Measurements from ENCODE around the gene RRAD.

RRAD gene

GRCh38 chr16:66916518-66916917 lies 8.8 kb downstream of the RRAD start:
- no peak for TF ChIP-seq CTCF (IDR thresholded peaks at IDR 0.05; ENCODE audit: extremely low read depth, insufficient read depth, missing control alignments)
- in situ Hi-C loops (cut with MboI; ENCODE audit: low pct_unique_long_range_greater_than_20kb, low sequenced_read_pairs, unreplicated experiment) = no loop called here

GRCh38 chr16:66915041-66915440 lies 10.3 kb downstream of the RRAD start:
- in situ Hi-C loops (cut with MboI; ENCODE audit: low pct_unique_long_range_greater_than_20kb, low sequenced_read_pairs, unreplicated experiment) = no loop called here
- no peak for DNase-seq (ENCODE audit: low spot score)
- no peak for TF ChIP-seq CTCF (IDR thresholded peaks at IDR 0.05; ENCODE audit: extremely low read depth, insufficient read depth, missing control alignments)

More at GRCh38 chr16:66916518-66916917, 8.8 kb downstream of the RRAD start:
- DNase-seq (ENCODE audit: low spot score) = no peak

- DNase-seq (ENCODE audit: low spot score) = no peak
- no peak for TF ChIP-seq CTCF (IDR thresholded peaks at IDR 0.05; ENCODE audit: extremely low read depth, insufficient read depth, missing control alignments)
- in situ Hi-C loops (cut with MboI; ENCODE audit: low pct_unique_long_range_greater_than_20kb, low sequenced_read_pairs, unreplicated experiment) = no loop called here
Observed at GRCh38 chr16:66914541-66914940, 10.8 kb downstream of the RRAD start.

GRCh38 chr16:66913711-66914110 lies 11.6 kb downstream of the RRAD start:
- in situ Hi-C loops (cut with MboI; ENCODE audit: low pct_unique_long_range_greater_than_20kb, low sequenced_read_pairs, unreplicated experiment) = no loop called here
- DNase-seq (ENCODE audit: low spot score) = no peak
- TF ChIP-seq CTCF (IDR thresholded peaks at IDR 0.05; ENCODE audit: extremely low read depth, insufficient read depth, missing control alignments) = no peak

GRCh38 chr16:66913081-66913480 lies 12.3 kb downstream of the RRAD start:
- no peak for DNase-seq (ENCODE audit: low spot score)
- in situ Hi-C loops (cut with MboI; ENCODE audit: low pct_unique_long_range_greater_than_20kb, low sequenced_read_pairs, unreplicated experiment) = no loop called here
- TF ChIP-seq CTCF (IDR thresholded peaks at IDR 0.05; ENCODE audit: extremely low read depth, insufficient read depth, missing control alignments) = no peak

GRCh38 chr16:66911801-66912200 lies 13.5 kb downstream of the RRAD start:
- DNase-seq (ENCODE audit: low spot score) = no peak
- in situ Hi-C loops (cut with MboI; ENCODE audit: low pct_unique_long_range_greater_than_20kb, low sequenced_read_pairs, unreplicated experiment) = no loop called here
- no peak for TF ChIP-seq CTCF (IDR thresholded peaks at IDR 0.05; ENCODE audit: extremely low read depth, insufficient read depth, missing control alignments)

GRCh38 chr16:66911112-66911511 lies 14.2 kb downstream of the RRAD start:
- in situ Hi-C loops (cut with MboI; ENCODE audit: low pct_unique_long_range_greater_than_20kb, low sequenced_read_pairs, unreplicated experiment) = no loop called here
- no peak for TF ChIP-seq CTCF (IDR thresholded peaks at IDR 0.05; ENCODE audit: extremely low read depth, insufficient read depth, missing control alignments)
- DNase-seq (ENCODE audit: low spot score) = no peak
